Mesothelial cell of epicardium (in vitro differentiated cells): ENCODE results near the gene RANBP9. TPM values are rescaled to one million over a fixed set of nuclear protein-coding genes. Genes with fewer than 3 reads are reported as not detected.

ENCODE experiments used
- DNase-seq, 2 experiments: peaks; one replicate each; pipeline ENCODE4 v3.0.0; 2021; ENCODE audit warnings: low spot score in 2 of 2; ENCODE audit not compliant: unreplicated experiment in 2 of 2
- H3K27ac Mint-ChIP-seq: 2 replicates; pipeline ENCODE4 v1.8.0; 2021; ENCODE audit warnings: mixed read lengths
- H3K27me3 Mint-ChIP-seq: 2 replicates; pipeline ENCODE4 v1.8.0; 2021; ENCODE audit warnings: low read depth, mixed read lengths
- H3K36me3 Mint-ChIP-seq: 2 replicates; pipeline ENCODE4 v1.8.0; 2021; ENCODE audit warnings: mixed read lengths
- H3K4me1 Mint-ChIP-seq: 2 replicates; pipeline ENCODE4 v1.8.0; 2021; ENCODE audit warnings: mixed read lengths
- H3K4me3 Mint-ChIP-seq: 2 replicates; pipeline ENCODE4 v1.8.0; 2021; ENCODE audit warnings: mild to moderate bottlenecking, moderate library complexity, mixed read lengths
- H3K9me3 Mint-ChIP-seq: 2 replicates; pipeline ENCODE4 v1.8.0; 2021; ENCODE audit warnings: mixed read lengths
- total RNA-seq: library from RNA; stranded (reverse); gene quantifications from 3 replicates; pipeline ENCODE4 v1.2.1, GENCODE V29; 2021
- TF ChIP-seq, protein P1 (sequence below): fragments of 200-600 bp; sonication (generic); IDR thresholded peaks from one replicate; pipeline ENCODE4 v1.5.0; 2021; ENCODE audit warnings: antibody characterized with exemption; ENCODE audit not compliant: unreplicated experiment

RANBP9 gene
- total RNA-seq, 1 donor from 2014 or later = 46.9 TPM

DNA sequence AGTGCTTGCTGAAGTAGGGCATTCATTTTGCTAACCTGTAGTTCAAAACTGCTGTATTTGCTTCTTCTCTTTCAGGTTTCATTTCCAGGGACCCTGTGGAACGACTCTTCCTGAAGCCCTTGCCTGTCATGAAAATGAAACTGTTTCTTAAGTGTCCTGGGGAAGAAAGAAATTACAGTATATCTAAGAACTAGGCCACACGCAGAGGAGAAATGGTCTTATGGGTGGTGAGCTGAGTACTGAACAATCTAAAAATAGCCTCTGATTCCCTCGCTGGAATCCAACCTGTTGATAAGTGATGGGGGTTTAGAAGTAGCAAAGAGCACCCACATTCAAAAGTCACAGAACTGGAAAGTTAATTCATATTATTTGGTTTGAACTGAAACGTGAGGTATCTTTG, 99.9 kb downstream of the RANBP9 start:
- H3K4me3 Mint-ChIP-seq = no peak overlapping the region
- H3K9me3 Mint-ChIP-seq = no peaks in the 10 kb centered on the region
- DNase-seq = no peak
- H3K36me3 Mint-ChIP-seq = peaks cover 9% of the 10 kb centered on the region
- peaks cover 27% of the 10 kb centered on the region for H3K4me1 Mint-ChIP-seq
- H3K27ac Mint-ChIP-seq = peak overlapping the region; percentile 17
- no peaks in the 10 kb centered on the region for H3K27me3 Mint-ChIP-seq
- TF ChIP-seq, protein P1, sequence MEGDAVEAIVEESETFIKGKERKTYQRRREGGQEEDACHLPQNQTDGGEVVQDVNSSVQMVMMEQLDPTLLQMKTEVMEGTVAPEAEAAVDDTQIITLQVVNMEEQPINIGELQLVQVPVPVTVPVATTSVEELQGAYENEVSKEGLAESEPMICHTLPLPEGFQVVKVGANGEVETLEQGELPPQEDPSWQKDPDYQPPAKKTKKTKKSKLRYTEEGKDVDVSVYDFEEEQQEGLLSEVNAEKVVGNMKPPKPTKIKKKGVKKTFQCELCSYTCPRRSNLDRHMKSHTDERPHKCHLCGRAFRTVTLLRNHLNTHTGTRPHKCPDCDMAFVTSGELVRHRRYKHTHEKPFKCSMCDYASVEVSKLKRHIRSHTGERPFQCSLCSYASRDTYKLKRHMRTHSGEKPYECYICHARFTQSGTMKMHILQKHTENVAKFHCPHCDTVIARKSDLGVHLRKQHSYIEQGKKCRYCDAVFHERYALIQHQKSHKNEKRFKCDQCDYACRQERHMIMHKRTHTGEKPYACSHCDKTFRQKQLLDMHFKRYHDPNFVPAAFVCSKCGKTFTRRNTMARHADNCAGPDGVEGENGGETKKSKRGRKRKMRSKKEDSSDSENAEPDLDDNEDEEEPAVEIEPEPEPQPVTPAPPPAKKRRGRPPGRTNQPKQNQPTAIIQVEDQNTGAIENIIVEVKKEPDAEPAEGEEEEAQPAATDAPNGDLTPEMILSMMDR = no peak

DNA sequence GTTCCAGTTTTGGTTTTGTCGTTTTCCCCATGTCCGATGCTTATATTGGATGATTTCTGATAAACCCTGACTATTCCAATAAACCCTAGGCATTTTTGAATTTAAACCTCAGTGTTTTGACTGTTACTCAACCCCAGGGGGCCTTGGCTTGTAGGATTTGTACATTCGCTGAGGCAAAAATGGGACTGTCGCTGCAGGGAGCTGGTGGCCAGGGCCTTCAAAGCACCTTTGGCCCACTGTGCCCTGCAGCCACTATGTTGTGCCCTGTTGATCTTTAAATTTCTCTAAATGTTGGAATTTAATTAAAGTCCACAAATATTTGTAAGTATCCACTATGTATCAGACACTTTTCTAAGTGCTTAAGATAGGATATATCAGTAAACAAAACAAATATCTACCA, 106.0 kb downstream of the RANBP9 start:
- no peak overlapping the region for H3K4me3 Mint-ChIP-seq

DNA sequence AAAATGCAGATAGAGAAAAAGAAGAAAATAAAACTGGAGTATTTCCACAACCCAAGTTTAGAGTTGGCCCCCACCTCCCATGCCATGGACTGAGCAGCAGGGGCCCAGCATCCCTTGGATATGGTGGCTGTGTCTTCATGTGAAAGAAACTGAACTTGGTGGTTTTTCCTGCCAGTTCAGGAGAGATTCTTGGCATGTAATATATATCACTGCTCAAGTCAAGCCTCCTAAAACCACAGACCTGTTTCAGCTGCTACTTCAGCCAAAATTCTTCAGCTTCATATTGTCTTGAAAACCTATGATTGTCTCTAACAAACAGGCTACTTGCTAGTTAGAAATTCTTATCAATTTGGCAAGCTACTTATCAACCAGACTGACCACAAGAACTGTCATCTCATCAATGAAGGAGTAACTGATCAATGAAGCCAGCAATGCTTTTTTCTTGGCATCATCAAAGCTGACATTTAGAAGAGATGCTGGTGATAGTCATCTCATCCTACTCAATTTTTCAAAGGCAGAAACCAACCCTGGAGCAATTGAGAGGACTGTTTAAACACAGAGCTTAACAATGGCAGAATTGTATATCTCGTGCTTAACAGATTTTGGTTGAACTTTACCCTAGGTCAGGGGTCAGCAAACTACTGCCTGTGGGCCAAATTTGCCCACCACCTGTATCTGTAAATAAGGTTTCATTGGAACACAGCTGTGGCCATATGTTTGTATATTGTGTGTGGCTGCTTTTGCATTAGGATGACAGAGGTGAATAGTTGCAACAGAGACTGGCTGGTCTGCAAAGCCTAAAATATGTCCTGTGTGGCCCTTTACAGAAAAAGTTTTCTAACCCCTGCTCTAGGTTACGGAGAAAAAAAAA, 106.9 kb downstream of the RANBP9 start:
- TF ChIP-seq, protein P1 = no peak
- H3K36me3 Mint-ChIP-seq = peaks cover 46% of the 10 kb centered on the region
- no peaks in the 10 kb centered on the region for H3K4me1 Mint-ChIP-seq
- no peak overlapping the region for H3K27ac Mint-ChIP-seq
- no peaks in the 10 kb centered on the region for H3K27me3 Mint-ChIP-seq
- H3K4me3 Mint-ChIP-seq = no peak overlapping the region
- H3K9me3 Mint-ChIP-seq = no peaks in the 10 kb centered on the region
- DNase-seq = no peak

More for the DNA sequence above, 106.0 kb downstream of the RANBP9 start:
- peaks cover 41% of the 10 kb centered on the region for H3K36me3 Mint-ChIP-seq
- no peaks in the 10 kb centered on the region for H3K9me3 Mint-ChIP-seq
- DNase-seq = no peak
- H3K27me3 Mint-ChIP-seq = no peaks in the 10 kb centered on the region
- no peak overlapping the region for H3K27ac Mint-ChIP-seq
- no peaks in the 10 kb centered on the region for H3K4me1 Mint-ChIP-seq
- TF ChIP-seq, protein P1 = no peak

DNA sequence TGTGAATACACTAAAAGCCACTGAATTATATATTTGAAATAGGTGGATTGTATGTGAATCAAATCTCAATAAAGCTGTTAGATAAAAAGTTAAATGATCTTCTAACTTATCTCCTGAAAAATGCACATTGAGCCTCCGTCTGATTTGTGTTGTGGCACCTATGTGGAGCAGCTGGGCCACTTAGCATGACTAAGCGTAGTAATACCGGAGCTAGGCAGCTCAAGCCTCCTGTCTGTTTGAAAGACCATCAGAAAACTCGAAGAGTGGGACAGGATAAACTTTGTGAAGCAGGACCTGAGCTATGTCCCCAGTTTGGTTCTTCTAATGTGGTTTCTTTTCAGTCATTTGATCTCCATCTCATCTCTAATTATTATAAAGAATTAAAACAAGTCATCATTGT, 107.5 kb downstream of the RANBP9 start:
- Mint-ChIP-seq H3K27ac (no peak overlapping the region), H3K36me3 (peaks cover 52% of the 10 kb centered on the region), H3K4me1 (no peaks in the 10 kb centered on the region), H3K9me3 (no peaks in the 10 kb centered on the region), H3K4me3 (no peak overlapping the region), H3K27me3 (no peaks in the 10 kb centered on the region)
- no peak for DNase-seq
- TF ChIP-seq, protein P1 = no peak

- H3K27ac Mint-ChIP-seq = no peak overlapping the region
- H3K36me3 Mint-ChIP-seq = peaks cover 61% of the 10 kb centered on the region
- DNase-seq = no peak
- TF ChIP-seq, protein P1 = no peak
- no peak overlapping the region for H3K4me3 Mint-ChIP-seq
- no peaks in the 10 kb centered on the region for H3K27me3 Mint-ChIP-seq
- no peaks in the 10 kb centered on the region for H3K4me1 Mint-ChIP-seq
- H3K9me3 Mint-ChIP-seq = no peaks in the 10 kb centered on the region
Measured at GRCh38 chr6:13600036-13600435, 111.6 kb downstream of the RANBP9 start.
